ENCODE data around the gene PAX8.

PAX8 gene

GRCh38 chr2:113264713-113265403 lies 13.9 kb downstream of the PAX8 start:
- no peak for DNase-seq (ENCODE audit: low spot score)

GRCh38 chr2:113263546-113263945 lies 15.2 kb downstream of the PAX8 start:
- no peak for DNase-seq (ENCODE audit: low spot score)

- no peak for DNase-seq (ENCODE audit: low spot score)
Measured at GRCh38 chr2:113260991-113261390, 17.7 kb downstream of the PAX8 start.

GRCh38 chr2:113258471-113259147 lies 20.1 kb downstream of the PAX8 start:
- no peak for DNase-seq (ENCODE audit: low spot score)

GRCh38 chr2:113257516-113258264 lies 21.0 kb downstream of the PAX8 start:
- DNase-seq (ENCODE audit: low spot score) = no peak

- DNase-seq (ENCODE audit: low spot score) = no peak
Measured at GRCh38 chr2:113255140-113256070, 23.3 kb downstream of the PAX8 start.

- DNase-seq (ENCODE audit: low spot score) = no peak
Measured at GRCh38 chr2:113253453-113253852, 25.3 kb downstream of the PAX8 start.

GRCh38 chr2:113252047-113252590 lies 26.6 kb downstream of the PAX8 start:
- DNase-seq (ENCODE audit: low spot score) = no peak

GRCh38 chr2:113251118-113251517 lies 27.6 kb downstream of the PAX8 start:
- no peak for DNase-seq (ENCODE audit: low spot score)

GRCh38 chr2:113248997-113249770 lies 29.5 kb downstream of the PAX8 start:
- DNase-seq (ENCODE audit: low spot score) = peak; percentile 74

GRCh38 chr2:113246606-113247005 lies 32.1 kb downstream of the PAX8 start:
- no peak for DNase-seq (ENCODE audit: low spot score)

GRCh38 chr2:113245276-113245711 lies 33.4 kb downstream of the PAX8 start:
- no peak for DNase-seq (ENCODE audit: low spot score)

- DNase-seq (ENCODE audit: low spot score) = no peak
Measured at GRCh38 chr2:113242327-113242726, 36.4 kb downstream of the PAX8 start.

GRCh38 chr2:113240915-113241911 lies 37.5 kb downstream of the PAX8 start:
- peak; percentile 99 for DNase-seq (ENCODE audit: low spot score)

GRCh38 chr2:113240150-113240914 lies 38.4 kb downstream of the PAX8 start:
- peak; percentile 84 for DNase-seq (ENCODE audit: low spot score)

- DNase-seq (ENCODE audit: low spot score) = no peak
Measured at GRCh38 chr2:113238871-113239839, 39.6 kb downstream of the PAX8 start.

- DNase-seq (ENCODE audit: low spot score) = no peak
Measured at GRCh38 chr2:113237604-113238160, 41.0 kb downstream of the PAX8 start.
